ENCODE results near the gene PGBD5. TPM values are rescaled to one million over a fixed set of nuclear protein-coding genes. Genes with fewer than 3 reads are reported as not detected.

PGBD5 gene
- total RNA-seq, 1 donor from 2014 or later: 1.8 TPM

DNA sequence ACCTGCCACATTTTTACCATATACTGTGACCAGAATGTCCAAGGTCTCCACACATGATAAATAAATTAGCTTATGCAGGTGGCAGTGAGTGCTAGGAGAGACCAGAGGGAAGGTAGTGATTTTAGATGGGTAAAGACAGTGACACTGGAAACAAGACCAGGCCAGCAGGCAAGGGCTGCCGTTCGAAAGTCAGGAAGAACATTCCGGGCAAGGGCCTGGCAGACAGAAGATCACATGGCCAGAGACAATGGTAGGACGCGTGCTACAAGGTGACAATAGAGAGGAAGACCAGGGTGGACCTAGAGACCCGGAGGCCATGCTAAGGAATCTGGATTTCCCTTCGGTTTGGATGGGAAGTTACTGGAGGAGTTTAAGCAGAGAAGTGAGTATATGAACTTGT lies 9.7 kb downstream of the PGBD5 start:
- no peak for DNase-seq (ENCODE audit: low spot score)
- Mint-ChIP-seq H3K27me3 (ENCODE audit: low read depth) (peaks cover 57% of the 10 kb centered on the region), H3K36me3 (ENCODE audit: low read depth) (peaks cover 1% of the 10 kb centered on the region), H3K4me1 (ENCODE audit: low read depth) (peaks cover 3% of the 10 kb centered on the region), H3K9me3 (ENCODE audit: low read depth) (no peaks in the 10 kb centered on the region), H3K4me3 (ENCODE audit: unreplicated experiment) (no peak overlapping the region), H3K27ac (ENCODE audit: unreplicated experiment) (no peak overlapping the region)
- TF ChIP-seq, protein P1, sequence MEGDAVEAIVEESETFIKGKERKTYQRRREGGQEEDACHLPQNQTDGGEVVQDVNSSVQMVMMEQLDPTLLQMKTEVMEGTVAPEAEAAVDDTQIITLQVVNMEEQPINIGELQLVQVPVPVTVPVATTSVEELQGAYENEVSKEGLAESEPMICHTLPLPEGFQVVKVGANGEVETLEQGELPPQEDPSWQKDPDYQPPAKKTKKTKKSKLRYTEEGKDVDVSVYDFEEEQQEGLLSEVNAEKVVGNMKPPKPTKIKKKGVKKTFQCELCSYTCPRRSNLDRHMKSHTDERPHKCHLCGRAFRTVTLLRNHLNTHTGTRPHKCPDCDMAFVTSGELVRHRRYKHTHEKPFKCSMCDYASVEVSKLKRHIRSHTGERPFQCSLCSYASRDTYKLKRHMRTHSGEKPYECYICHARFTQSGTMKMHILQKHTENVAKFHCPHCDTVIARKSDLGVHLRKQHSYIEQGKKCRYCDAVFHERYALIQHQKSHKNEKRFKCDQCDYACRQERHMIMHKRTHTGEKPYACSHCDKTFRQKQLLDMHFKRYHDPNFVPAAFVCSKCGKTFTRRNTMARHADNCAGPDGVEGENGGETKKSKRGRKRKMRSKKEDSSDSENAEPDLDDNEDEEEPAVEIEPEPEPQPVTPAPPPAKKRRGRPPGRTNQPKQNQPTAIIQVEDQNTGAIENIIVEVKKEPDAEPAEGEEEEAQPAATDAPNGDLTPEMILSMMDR (IDR thresholded peaks at IDR 0.05): no peak

DNA sequence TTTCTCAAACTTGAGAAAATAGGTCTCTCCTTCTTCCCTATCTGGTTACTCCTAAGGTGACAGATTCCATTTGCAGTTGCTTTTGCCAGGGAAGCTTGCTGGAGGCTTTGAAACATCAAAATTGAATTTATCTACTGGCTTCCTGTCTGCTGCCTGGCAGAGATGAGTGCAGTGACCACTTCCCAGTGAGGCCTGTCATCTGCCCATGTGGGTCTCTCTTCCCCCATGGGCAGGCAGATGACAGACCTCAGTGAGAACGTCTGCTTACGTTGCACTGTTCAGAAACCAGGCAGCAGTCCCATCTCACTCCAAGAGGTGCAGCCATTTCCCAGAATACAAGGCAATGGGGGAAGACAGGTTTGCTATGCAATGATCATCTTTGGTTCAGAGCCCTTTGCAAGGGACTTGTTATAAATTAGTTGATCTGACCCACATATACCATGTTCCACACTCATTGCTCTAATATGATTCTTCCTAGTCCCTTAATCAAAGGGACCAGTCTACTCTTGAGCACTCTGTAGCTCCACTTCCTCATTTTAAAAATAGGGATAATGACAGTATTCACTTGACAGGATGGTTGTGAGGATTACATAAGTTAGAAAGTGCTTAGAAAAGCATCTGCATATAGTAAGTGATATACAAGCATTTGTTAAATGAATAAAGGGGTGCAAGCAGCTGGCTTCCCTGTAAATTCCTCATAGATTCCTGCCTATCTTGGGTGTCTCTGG lies 10.6 kb downstream of the PGBD5 start:
- no peak overlapping the region for H3K4me3 Mint-ChIP-seq (ENCODE audit: unreplicated experiment)
- no peak for DNase-seq (ENCODE audit: low spot score)
- H3K36me3 Mint-ChIP-seq (ENCODE audit: low read depth): peaks cover 1% of the 10 kb centered on the region
- H3K4me1 Mint-ChIP-seq (ENCODE audit: low read depth): peaks cover 3% of the 10 kb centered on the region
- TF ChIP-seq, protein P1 (IDR thresholded peaks at IDR 0.05): no peak
- H3K27ac Mint-ChIP-seq (ENCODE audit: unreplicated experiment): no peak overlapping the region
- H3K9me3 Mint-ChIP-seq (ENCODE audit: low read depth): no peaks in the 10 kb centered on the region
- H3K27me3 Mint-ChIP-seq (ENCODE audit: low read depth): peaks cover 58% of the 10 kb centered on the region

DNA sequence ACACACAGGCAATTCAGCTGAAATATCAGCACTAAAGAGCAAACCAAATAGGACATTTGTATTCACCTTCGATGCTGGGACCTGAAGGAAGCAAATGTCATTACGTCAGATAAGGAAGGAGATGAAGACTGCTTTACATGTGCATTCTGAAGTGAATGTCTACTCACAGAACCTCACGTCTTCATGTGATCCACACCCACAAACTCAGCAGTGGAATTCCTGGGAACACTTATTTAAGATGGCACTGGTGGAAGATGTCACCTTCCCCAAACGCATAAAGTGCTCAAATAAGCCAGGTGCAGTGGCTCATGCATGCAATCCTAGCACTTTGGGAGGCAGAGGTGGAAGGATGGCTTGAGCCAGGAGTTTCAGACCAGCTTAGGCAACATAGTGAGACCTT lies 11.4 kb downstream of the PGBD5 start:
- TF ChIP-seq, protein P1 (IDR thresholded peaks at IDR 0.05): no peak

DNA sequence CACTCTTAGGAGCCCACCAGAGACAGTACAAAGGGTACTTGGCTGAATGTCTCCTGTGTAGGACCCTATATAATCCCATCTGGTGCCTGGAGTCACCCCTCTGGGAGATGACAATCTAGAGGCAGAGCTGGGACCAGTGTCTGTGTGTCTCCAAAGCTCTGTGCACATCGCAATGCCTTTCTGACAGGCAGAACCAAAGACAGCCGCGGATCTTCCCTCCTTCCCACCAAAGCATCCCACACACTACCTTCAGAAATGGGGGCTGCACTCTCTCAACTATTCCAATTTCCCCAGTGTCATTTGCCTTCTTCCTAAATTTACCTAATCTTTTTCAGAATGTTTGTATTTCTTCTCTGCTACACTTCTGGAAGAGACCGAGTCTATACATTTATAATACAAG lies 12.0 kb downstream of the PGBD5 start:
- Mint-ChIP-seq H3K27ac (ENCODE audit: unreplicated experiment) (no peak overlapping the region), H3K4me1 (ENCODE audit: low read depth) (peaks cover 3% of the 10 kb centered on the region), H3K4me3 (ENCODE audit: unreplicated experiment) (no peak overlapping the region), H3K36me3 (ENCODE audit: low read depth) (peaks cover 1% of the 10 kb centered on the region), H3K9me3 (ENCODE audit: low read depth) (peaks cover 2% of the 10 kb centered on the region), H3K27me3 (ENCODE audit: low read depth) (peaks cover 59% of the 10 kb centered on the region)
- no peak for DNase-seq (ENCODE audit: low spot score)
- TF ChIP-seq, protein P1 (IDR thresholded peaks at IDR 0.05): no peak

More for the DNA sequence above, 11.4 kb downstream of the PGBD5 start:
- Mint-ChIP-seq H3K9me3 (ENCODE audit: low read depth) (peaks cover 2% of the 10 kb centered on the region), H3K36me3 (ENCODE audit: low read depth) (peaks cover 1% of the 10 kb centered on the region), H3K4me1 (ENCODE audit: low read depth) (peaks cover 3% of the 10 kb centered on the region), H3K4me3 (ENCODE audit: unreplicated experiment) (no peak overlapping the region), H3K27me3 (ENCODE audit: low read depth) (peaks cover 61% of the 10 kb centered on the region), H3K27ac (ENCODE audit: unreplicated experiment) (no peak overlapping the region)
- no peak for DNase-seq (ENCODE audit: low spot score)

DNA sequence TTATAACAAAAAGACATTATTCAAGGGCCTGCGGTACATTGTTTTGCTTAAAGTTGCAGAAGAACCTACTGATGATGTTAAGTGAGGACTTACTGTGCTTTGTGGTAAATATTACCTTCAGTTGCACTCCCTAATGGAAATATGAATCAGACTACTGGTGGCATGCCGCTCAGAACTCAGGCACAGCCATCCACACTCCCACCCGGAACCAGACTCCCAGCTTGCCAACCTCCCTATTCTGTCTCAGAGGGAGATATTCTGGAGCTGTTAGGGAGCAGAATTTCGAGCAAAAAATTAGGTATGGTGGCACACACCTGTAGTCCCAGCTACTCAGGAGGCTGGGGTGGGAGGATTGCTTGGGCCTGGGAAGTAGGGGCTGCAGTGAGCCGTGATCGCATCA lies 13.1 kb downstream of the PGBD5 start:
- no peak for DNase-seq (ENCODE audit: low spot score)
- TF ChIP-seq, protein P1 (IDR thresholded peaks at IDR 0.05): no peak
- peaks cover 58% of the 10 kb centered on the region for H3K27me3 Mint-ChIP-seq (ENCODE audit: low read depth)

More for the DNA sequence above, 13.1 kb downstream of the PGBD5 start:
- H3K4me1 Mint-ChIP-seq (ENCODE audit: low read depth): peaks cover 3% of the 10 kb centered on the region
- no peak overlapping the region for H3K4me3 Mint-ChIP-seq (ENCODE audit: unreplicated experiment)
- no peak overlapping the region for H3K27ac Mint-ChIP-seq (ENCODE audit: unreplicated experiment)
- H3K9me3 Mint-ChIP-seq (ENCODE audit: low read depth): peaks cover 2% of the 10 kb centered on the region
- peaks cover 1% of the 10 kb centered on the region for H3K36me3 Mint-ChIP-seq (ENCODE audit: low read depth)

Data from chondrocyte (in vitro differentiated cells).